Mesendoderm (in vitro differentiated cells): ENCODE results near the gene WFIKKN2.

Experiments used
- DNase-seq: peaks from one replicate; pipeline ENCODE4 v3.0.0; 2013
- H2AK5ac ChIP-seq: 2 replicates; pipeline ENCODE4 v1.6.1; 2013; ENCODE audit warnings: low read length, inconsistent platforms
- H2BK120ac ChIP-seq: 2 replicates; pipeline ENCODE4 v1.6.1; 2013; ENCODE audit warnings: low read depth, mild to moderate bottlenecking, low read length, moderate library complexity, mixed read lengths
- H2BK15ac ChIP-seq: replicated peaks from 2 replicates; pipeline ENCODE4 v1.6.1; 2013; ENCODE audit warnings: low read depth, mild to moderate bottlenecking, moderate library complexity
- H2BK5ac ChIP-seq: 2 replicates; pipeline ENCODE4 v1.6.1; 2013; ENCODE audit warnings: low read length, inconsistent platforms
- H3K18ac ChIP-seq: 2 replicates; pipeline ENCODE4 v1.6.1; 2013; ENCODE audit warnings: mild to moderate bottlenecking, low read length, mixed read lengths
- H3K23ac ChIP-seq: one replicate; pipeline ENCODE4 v1.6.1; 2013; ENCODE audit warnings: low read length
- H3K27ac ChIP-seq: 2 replicates; pipeline ENCODE4 v1.5.1; 2013; ENCODE audit warnings: low read depth, mild to moderate bottlenecking, inconsistent platforms, low read length, moderate library complexity
- H3K27me3 ChIP-seq: 2 replicates; pipeline ENCODE4 v1.6.1; 2013; ENCODE audit warnings: low read length, control low read depth, mild to moderate bottlenecking, inconsistent platforms; ENCODE audit not compliant: insufficient read depth, poor library complexity
- H3K36me3 ChIP-seq: 2 replicates; pipeline ENCODE4 v1.6.1; 2013; ENCODE audit warnings: low read length, inconsistent platforms; ENCODE audit not compliant: control insufficient read depth, insufficient read depth
- H3K4ac ChIP-seq: one replicate; pipeline ENCODE4 v1.6.1; 2013; ENCODE audit warnings: low read depth, mild to moderate bottlenecking, low read length, moderate library complexity
- H3K4me1 ChIP-seq: 2 replicates; pipeline ENCODE4 v1.6.1; 2013; ENCODE audit warnings: low read depth, low read length, inconsistent platforms; ENCODE audit not compliant: control insufficient read depth
- H3K4me2 ChIP-seq: 2 replicates; pipeline ENCODE4 v1.6.1; 2013; ENCODE audit warnings: low read length
- H3K4me3 ChIP-seq: 2 replicates; pipeline ENCODE4 v1.5.1; 2013; ENCODE audit warnings: mild to moderate bottlenecking, low read length
- H3K56ac ChIP-seq: one replicate; pipeline ENCODE4 v1.6.1; 2013; ENCODE audit warnings: low read length
- H3K79me1 ChIP-seq: 2 replicates; pipeline ENCODE4 v1.6.1; 2013; ENCODE audit warnings: low read length, inconsistent platforms
- H3K79me2 ChIP-seq: 2 replicates; pipeline ENCODE4 v1.6.1; 2013; ENCODE audit warnings: mild to moderate bottlenecking, low read length; ENCODE audit not compliant: control insufficient read depth, insufficient read depth
- H3K9ac ChIP-seq: 2 replicates; pipeline ENCODE4 v1.6.1; 2013; ENCODE audit warnings: low read length, inconsistent platforms
- H4K5ac ChIP-seq: one replicate; pipeline ENCODE4 v1.6.1; 2013; ENCODE audit warnings: low read length
- H4K8ac ChIP-seq: one replicate; pipeline ENCODE4 v1.6.1; 2013; ENCODE audit warnings: low read depth, mild to moderate bottlenecking, control low read depth, low read length, moderate library complexity
- WGBS: extraction: QIAGEN DNeasy Blood & Tissue Kit; methylation state at CpG from one replicate; pipeline ENCODE4 v1.1.7; 2013; ENCODE audit warnings: low lambda C conversion rate, missing lambda C conversion rate; ENCODE audit not compliant: insufficient coverage; ENCODE audit errors: extremely low coverage; 5-methylcytosine and 5-hydroxymethylcytosine counted together

Gene WFIKKN2

DNA sequence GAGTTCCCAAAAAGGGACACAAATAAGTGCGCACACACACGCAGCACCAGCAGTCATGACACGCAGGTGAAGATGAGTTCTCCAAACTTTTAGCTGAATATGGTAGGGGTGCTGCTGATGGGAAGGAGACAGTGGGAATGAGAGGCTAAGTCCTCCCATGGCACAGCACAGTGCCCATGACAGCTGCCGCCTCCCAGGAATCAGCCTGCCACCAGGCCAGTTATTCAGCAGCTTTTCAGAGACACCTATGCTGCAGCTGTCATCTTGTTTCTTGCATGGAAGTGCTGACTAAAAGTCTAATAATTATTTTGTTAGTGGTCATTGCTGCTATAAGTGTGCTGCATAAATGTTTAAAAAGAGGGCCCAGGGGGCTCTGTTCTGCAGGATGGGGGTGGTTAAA lies 12.2 kb downstream of the WFIKKN2 start:
- no peak overlapping the region for H3K18ac ChIP-seq
- no peak overlapping the region for H3K4ac ChIP-seq
- no peak overlapping the region for H4K8ac ChIP-seq
- no peaks in the 10 kb centered on the region for H3K79me1 ChIP-seq
- H3K56ac ChIP-seq, result no peak overlapping the region
- no peaks in the 10 kb centered on the region for H3K27me3 ChIP-seq
- H2BK120ac ChIP-seq, result no peak overlapping the region
- no peaks in the 10 kb centered on the region for H3K4me1 ChIP-seq
- no peak overlapping the region for H3K23ac ChIP-seq
- no peak overlapping the region for H2BK15ac ChIP-seq
- H3K36me3 ChIP-seq, result no peaks in the 10 kb centered on the region
- DNase-seq, result no peak
- H3K4me3 ChIP-seq, result no peak overlapping the region
- WGBS, result no CpG with 5 or more reads among the region's 4 CpGs
- H2BK5ac ChIP-seq, result no peak overlapping the region
- no peak overlapping the region for H3K4me2 ChIP-seq
- H2AK5ac ChIP-seq, result no peak overlapping the region
- H3K9ac ChIP-seq, result no peak overlapping the region
- H3K79me2 ChIP-seq, result no peaks in the 10 kb centered on the region
- no peak overlapping the region for H4K5ac ChIP-seq
- no peak overlapping the region for H3K27ac ChIP-seq

- DNase-seq, result no peak
- Histone ChIP-seq H3K4ac (no peak overlapping the region), H2BK15ac (no peak overlapping the region), H3K56ac (no peak overlapping the region), H2BK120ac (no peak overlapping the region), H2BK5ac (no peak overlapping the region), H3K4me3 (no peak overlapping the region), H3K36me3 (no peaks in the 10 kb centered on the region), H3K4me2 (no peak overlapping the region), H3K23ac (no peak overlapping the region), H3K18ac (no peak overlapping the region), H3K4me1 (no peaks in the 10 kb centered on the region), H3K27me3 (no peaks in the 10 kb centered on the region), H3K79me2 (no peaks in the 10 kb centered on the region), H4K8ac (no peak overlapping the region), H3K9ac (no peak overlapping the region), H3K79me1 (no peaks in the 10 kb centered on the region), H2AK5ac (no peak overlapping the region), H4K5ac (no peak overlapping the region), H3K27ac (no peak overlapping the region)
- no CpG with 5 or more reads among the region's 3 CpGs for WGBS
Observed at GRCh38 chr17:50848039-50848438, 12.7 kb downstream of the WFIKKN2 start.

- no peaks in the 10 kb centered on the region for H3K4me1 ChIP-seq
- no peak overlapping the region for H3K27ac ChIP-seq
- H3K23ac ChIP-seq, result no peak overlapping the region
- H4K5ac ChIP-seq, result no peak overlapping the region
- no peak overlapping the region for H3K56ac ChIP-seq
- H3K4me2 ChIP-seq, result no peak overlapping the region
- no peak for DNase-seq
- no peak overlapping the region for H2BK15ac ChIP-seq
- no CpG with 5 or more reads among the region's 2 CpGs for WGBS
- no peak overlapping the region for H4K8ac ChIP-seq
- no peak overlapping the region for H2BK5ac ChIP-seq
- H2BK120ac ChIP-seq, result no peak overlapping the region
- no peaks in the 10 kb centered on the region for H3K79me2 ChIP-seq
- no peak overlapping the region for H3K18ac ChIP-seq
- H3K79me1 ChIP-seq, result no peaks in the 10 kb centered on the region
- no peak overlapping the region for H2AK5ac ChIP-seq
- no peaks in the 10 kb centered on the region for H3K36me3 ChIP-seq
- H3K27me3 ChIP-seq, result no peaks in the 10 kb centered on the region
- no peak overlapping the region for H3K9ac ChIP-seq
- H3K4ac ChIP-seq, result no peak overlapping the region
- H3K4me3 ChIP-seq, result no peak overlapping the region
Observed at GRCh38 chr17:50848711-50849110, 13.3 kb downstream of the WFIKKN2 start.

DNA sequence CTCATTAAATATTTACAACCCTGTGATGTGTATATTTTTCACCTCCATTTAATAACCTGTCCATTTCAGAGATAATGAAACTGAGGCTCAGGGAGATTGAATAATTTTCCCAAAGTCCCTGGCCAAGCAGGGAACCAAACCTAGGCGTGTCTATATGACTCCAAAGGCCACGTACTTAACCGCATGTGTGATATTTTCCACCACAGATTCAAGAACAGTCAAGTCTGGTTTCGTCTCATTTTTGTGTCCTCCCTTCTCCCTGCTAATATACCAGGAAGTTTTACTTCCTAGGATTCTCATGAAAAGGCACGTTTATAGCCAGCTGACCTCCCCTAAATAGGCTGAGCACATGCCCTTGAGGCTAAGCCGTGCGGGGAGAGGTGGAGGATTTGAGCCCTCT lies 15.3 kb downstream of the WFIKKN2 start:
- no CpG with 5 or more reads among the region's 7 CpGs for WGBS

DNA sequence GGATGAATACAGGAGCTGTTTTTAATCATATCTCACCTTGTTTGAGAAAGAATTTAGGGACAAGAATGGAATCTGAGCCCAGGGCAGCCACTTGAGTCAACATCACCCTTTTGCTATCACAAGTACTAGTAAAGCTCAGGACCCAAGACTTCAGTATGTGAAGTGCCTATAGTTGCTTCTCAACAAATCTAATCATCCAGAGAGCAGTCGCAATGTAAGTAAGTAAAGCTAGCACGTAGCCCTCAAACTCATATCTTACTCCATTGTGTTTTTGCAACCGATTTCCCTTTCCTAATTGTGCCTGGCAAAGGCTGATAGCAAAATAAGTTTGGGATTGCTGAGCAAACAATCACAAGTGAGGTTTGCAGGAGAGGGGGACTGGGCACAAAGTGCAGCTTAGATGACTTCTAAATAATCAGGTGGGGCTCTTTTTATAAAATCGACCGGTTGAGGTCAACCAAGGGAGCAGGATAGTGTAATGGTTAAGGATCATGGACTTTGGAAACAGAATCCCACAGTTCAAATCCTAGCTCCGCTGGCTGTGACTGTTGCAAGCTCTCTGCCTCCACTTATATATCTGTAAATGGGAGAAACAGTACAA lies 17.7 kb downstream of the WFIKKN2 start:
- H3K4me2 ChIP-seq, result no peak overlapping the region
- H3K4me3 ChIP-seq, result no peak overlapping the region
- no peak overlapping the region for H2BK5ac ChIP-seq
- H3K79me2 ChIP-seq, result no peaks in the 10 kb centered on the region
- no peak overlapping the region for H2BK15ac ChIP-seq
- no peak overlapping the region for H4K5ac ChIP-seq
- H3K9ac ChIP-seq, result no peak overlapping the region
- no peaks in the 10 kb centered on the region for H3K4me1 ChIP-seq
- no peak overlapping the region for H3K56ac ChIP-seq
- H3K4ac ChIP-seq, result no peak overlapping the region
- H3K18ac ChIP-seq, result no peak overlapping the region
- DNase-seq, result no peak
- no peak overlapping the region for H2BK120ac ChIP-seq
- H3K36me3 ChIP-seq, result no peaks in the 10 kb centered on the region
- no CpG with 5 or more reads among the region's 6 CpGs for WGBS
- H3K27me3 ChIP-seq, result no peaks in the 10 kb centered on the region
- no peaks in the 10 kb centered on the region for H3K79me1 ChIP-seq
- H4K8ac ChIP-seq, result no peak overlapping the region
- H2AK5ac ChIP-seq, result no peak overlapping the region
- no peak overlapping the region for H3K23ac ChIP-seq
- no peak overlapping the region for H3K27ac ChIP-seq

More for the DNA sequence above, 15.3 kb downstream of the WFIKKN2 start:
- no peaks in the 10 kb centered on the region for H3K79me1 ChIP-seq
- no peak overlapping the region for H2BK15ac ChIP-seq
- no peak overlapping the region for H3K9ac ChIP-seq
- no peak overlapping the region for H2BK5ac ChIP-seq
- H3K27me3 ChIP-seq, result no peaks in the 10 kb centered on the region
- no peak overlapping the region for H3K27ac ChIP-seq
- H3K23ac ChIP-seq, result no peak overlapping the region
- no peak overlapping the region for H3K4me3 ChIP-seq
- H4K5ac ChIP-seq, result no peak overlapping the region
- H3K4ac ChIP-seq, result no peak overlapping the region
- no peak overlapping the region for H3K56ac ChIP-seq
- no peak for DNase-seq
- no peak overlapping the region for H4K8ac ChIP-seq
- no peak overlapping the region for H2BK120ac ChIP-seq
- H3K4me1 ChIP-seq, result no peaks in the 10 kb centered on the region
- H3K36me3 ChIP-seq, result no peaks in the 10 kb centered on the region
- H3K4me2 ChIP-seq, result no peak overlapping the region
- H2AK5ac ChIP-seq, result no peak overlapping the region
- H3K79me2 ChIP-seq, result no peaks in the 10 kb centered on the region
- H3K18ac ChIP-seq, result no peak overlapping the region

GRCh38 chr17:50853781-50854180 lies 18.4 kb downstream of the WFIKKN2 start:
- Histone ChIP-seq H3K4me2 (no peak overlapping the region), H3K4ac (no peak overlapping the region), H3K79me1 (no peaks in the 10 kb centered on the region), H3K27me3 (no peaks in the 10 kb centered on the region), H4K8ac (no peak overlapping the region), H3K4me1 (no peaks in the 10 kb centered on the region), H2BK5ac (no peak overlapping the region), H3K9ac (no peak overlapping the region), H3K23ac (no peak overlapping the region), H2AK5ac (no peak overlapping the region), H2BK15ac (no peak overlapping the region), H3K56ac (no peak overlapping the region), H3K27ac (no peak overlapping the region), H3K36me3 (no peaks in the 10 kb centered on the region), H3K79me2 (no peaks in the 10 kb centered on the region), H3K4me3 (no peak overlapping the region), H4K5ac (no peak overlapping the region), H2BK120ac (no peak overlapping the region), H3K18ac (no peak overlapping the region)
- DNase-seq, result no peak
- no CpG with 5 or more reads among the region's 6 CpGs for WGBS
